HepG2 (cell line): ENCODE data around the gene CSTB. TPM values are rescaled to one million over a fixed set of nuclear protein-coding genes. Genes with fewer than 3 reads are reported as not detected.

Experiments used
- AKNA ChIP-seq: sonication (generic); formaldehyde crosslinking; IDR thresholded peaks from 2 replicates; pipeline ENCODE4 v1.4.0; 2020; ENCODE audit warnings: missing genetic modification reagents, borderline replicate concordance
- BATF2 ChIP-seq: sonication (generic); formaldehyde crosslinking; IDR thresholded peaks from 2 replicates; pipeline ENCODE4 v1.8.0; 2022; ENCODE audit warnings: mild to moderate bottlenecking, missing genetic modification reagents, moderate library complexity
- CCDC6 ChIP-seq: sonication (generic); formaldehyde crosslinking; IDR thresholded peaks from 2 replicates; pipeline ENCODE4 v1.8.1; 2022; ENCODE audit warnings: mild to moderate bottlenecking, missing genetic modification reagents, moderate library complexity
- ESRRA ChIP-seq: sonication (generic); formaldehyde crosslinking; IDR thresholded peaks from 2 replicates; pipeline ENCODE4 v1.5.1; 2020; ENCODE audit warnings: mild to moderate bottlenecking, low read depth, missing genetic modification reagents
- HNRNPUL1 ChIP-seq: fragments of 200-400 bp; formaldehyde crosslinking; IDR thresholded peaks from 2 replicates; pipeline ENCODE4 v1.6.1; 2017; ENCODE audit warnings: low read depth, mild to moderate bottlenecking, low read length, moderate library complexity
- IKZF1 ChIP-seq: fragments of 450-650 bp; IDR thresholded peaks from 2 replicates; pipeline ENCODE4 v1.7.1; 2016
- KDM5B ChIP-seq: sonication (generic); formaldehyde crosslinking; IDR thresholded peaks from 2 replicates; pipeline ENCODE4 v1.4.0; 2020; ENCODE audit warnings: missing genetic modification reagents, mild to moderate bottlenecking, borderline replicate concordance
- KLF15 ChIP-seq: sonication (generic); formaldehyde crosslinking; IDR thresholded peaks from 2 replicates; pipeline ENCODE4 v1.8.1; 2023; ENCODE audit warnings: borderline replicate concordance, mild to moderate bottlenecking, inconsistent platforms, missing genetic modification reagents, mixed read lengths
- MEIS2 ChIP-seq: sonication (generic); formaldehyde crosslinking; IDR thresholded peaks from 2 replicates; pipeline ENCODE4 v1.9.0; 2021; ENCODE audit warnings: mild to moderate bottlenecking, missing genetic modification reagents
- PAF1 ChIP-seq: IDR thresholded peaks from 2 replicates; pipeline ENCODE4 v1.6.1; 2016; ENCODE audit warnings: missing genetic modification reagents, missing compliant biosample characterization
- PBX3 ChIP-seq: sonication (generic); formaldehyde crosslinking; IDR thresholded peaks from 2 replicates; pipeline ENCODE4 v1.8.1; 2023; ENCODE audit warnings: missing genetic modification reagents, inconsistent platforms, borderline replicate concordance
- PHF5A ChIP-seq: IDR thresholded peaks from one replicate; pipeline ENCODE4 v1.6.1; 2018; ENCODE audit warnings: low read depth, missing genetic modification reagents; ENCODE audit not compliant: unreplicated experiment
- RBM39 ChIP-seq: fragments of 200-400 bp; formaldehyde crosslinking; IDR thresholded peaks from one replicate; pipeline ENCODE4 v1.6.1; 2018; ENCODE audit warnings: antibody characterized with exemption, mild to moderate bottlenecking, low read depth, low read length; ENCODE audit not compliant: poor library complexity, severe bottlenecking
- SOX5 ChIP-seq: IDR thresholded peaks from 2 replicates; pipeline ENCODE4 v1.6.1; 2016; ENCODE audit warnings: borderline replicate concordance
- TCF7 ChIP-seq: sonication (generic); IDR thresholded peaks from 2 replicates; pipeline ENCODE4 v1.6.1; 2016; ENCODE audit warnings: antibody characterized with exemption, low read depth
- ZBTB39 ChIP-seq: sonication (generic); formaldehyde crosslinking; IDR thresholded peaks from 2 replicates; pipeline ENCODE4 v1.5.0; 2020; ENCODE audit warnings: missing genetic modification reagents
- ZFP36L2 ChIP-seq: sonication (generic); formaldehyde crosslinking; IDR thresholded peaks from 2 replicates; pipeline ENCODE4 v1.4.0; 2020; ENCODE audit warnings: missing genetic modification reagents
- ZFY ChIP-seq: sonication (generic); formaldehyde crosslinking; IDR thresholded peaks from 2 replicates; pipeline ENCODE4 v1.4.0; 2020; ENCODE audit warnings: missing genetic modification reagents
- ZNF121 ChIP-seq: sonication (generic); formaldehyde crosslinking; IDR thresholded peaks from 2 replicates; pipeline ENCODE4 v1.5.0; 2020; ENCODE audit warnings: mild to moderate bottlenecking, missing genetic modification reagents
- ZNF256 ChIP-seq: sonication (generic); formaldehyde crosslinking; conservative IDR thresholded peaks from 2 replicates; pipeline ENCODE4 v1.4.0; 2020; ENCODE audit warnings: missing genetic modification reagents
- polyA plus RNA-seq, 8 experiments: library from polyadenylated mRNA; depleted of rRNA in 3 of 8; stranded (reverse) in 7 of 8; unstranded in 1 of 8; fragments of >200 nt; fragmentation: Illumina TruSeq in 4 of 8; extraction: Trizol in 4 of 8; gene quantifications; 2 replicates each; pipeline versions ENCODE4 v1.2.1 to v1.2.3, GENCODE V29; 2011 to 2016; ENCODE audit warnings: low read depth in 4 of 8, missing spikeins in 1 of 8, mixed read lengths in 1 of 8; ENCODE audit not compliant: insufficient read depth in 1 of 8
- total RNA-seq, 5 experiments: library from RNA; depleted of rRNA; stranded (reverse); fragments of >200 nt; fragmentation: Illumina TruSeq; extraction: Trizol; gene quantifications; 2 replicates each; pipeline ENCODE4 v1.2.3, GENCODE V29; 2016; ENCODE audit warnings: low read depth in 1 of 5

The CSTB gene
- total and polyA plus RNA-seq, 2 of the 13 experiments (the other 11 are each of a cell fraction or from before 2014, with no cell fraction given): 11.7 to 94.1 TPM

GRCh38 chr21:43728467-43729390 is 47.4 kb downstream of the CSTB start (continued):
- no peak for TF ChIP-seq AKNA (CRISPR knock-in tag)
- TF ChIP-seq PHF5A (CRISPR knock-in tag): no peak
- TF ChIP-seq ZFP36L2 (CRISPR knock-in tag): no peak
- TF ChIP-seq ESRRA (CRISPR knock-in tag): peak; percentile 65; the same call in 1 of the 2 replicates
- TF ChIP-seq HNRNPUL1: no peak
- no peak for TF ChIP-seq IKZF1
- TF ChIP-seq PBX3 (CRISPR knock-in tag): no peak
- no peak for TF ChIP-seq BATF2 (CRISPR knock-in tag)
- TF ChIP-seq KDM5B (CRISPR knock-in tag): peak; percentile 93
- TF ChIP-seq PAF1 (CRISPR knock-in tag): no peak
- TF ChIP-seq KLF15: no peak; the same call in 1 of the 2 replicates
- peak; percentile 32; the same call in 1 of the 2 replicates for TF ChIP-seq TCF7
- peak; percentile 87; the same call in 1 of the 2 replicates for TF ChIP-seq MEIS2
- TF ChIP-seq RBM39: no peak
- peak; percentile 78 for TF ChIP-seq ZFY (CRISPR knock-in tag)
- TF ChIP-seq ZNF256: no peak
- TF ChIP-seq CCDC6: peak; percentile 74; the same call in 1 of the 2 replicates
- TF ChIP-seq ZNF121 (CRISPR knock-in tag): peak; percentile 56; the same call in 1 of the 2 replicates
- peak; percentile 58; the same call in 1 of the 2 replicates for TF ChIP-seq ZBTB39 (CRISPR knock-in tag)
- peak; percentile 73 for TF ChIP-seq SOX5
